ENCODE measurements around the gene ZNF644.
"Not testable (repeated sequence)": the region's sequence is repeated elsewhere in the genome, so short reads cannot be mapped to it uniquely, and the experiment has no call there.

ZNF644 gene

GRCh38 chr1:90987841-90988240 lies 34.0 kb downstream of the ZNF644 start:
- DNase-seq (ENCODE audit: low read depth, low spot score) = no peak

GRCh38 chr1:90986953-90987352 lies 34.9 kb downstream of the ZNF644 start:
- DNase-seq (ENCODE audit: low read depth, low spot score) = no peak

GRCh38 chr1:90977522-90977921 lies 44.3 kb downstream of the ZNF644 start:
- DNase-seq (ENCODE audit: low read depth, low spot score) = no peak

- no peak for DNase-seq (ENCODE audit: low read depth, low spot score)
Measured at GRCh38 chr1:90973897-90974798, 47.7 kb downstream of the ZNF644 start.

- DNase-seq (ENCODE audit: low read depth, low spot score) = no peak
Measured at GRCh38 chr1:90970208-90970607, 51.6 kb downstream of the ZNF644 start.

GRCh38 chr1:90969241-90969640 lies 52.6 kb downstream of the ZNF644 start:
- no peak for DNase-seq (ENCODE audit: low read depth, low spot score)

- no peak for DNase-seq (ENCODE audit: low read depth, low spot score)
Measured at GRCh38 chr1:90964444-90965035, 57.3 kb downstream of the ZNF644 start.

GRCh38 chr1:90963651-90964050 lies 58.2 kb downstream of the ZNF644 start:
- DNase-seq (ENCODE audit: low read depth, low spot score) = no peak

GRCh38 chr1:90963236-90963635 lies 58.6 kb downstream of the ZNF644 start:
- no peak for DNase-seq (ENCODE audit: low read depth, low spot score)

- no peak for DNase-seq (ENCODE audit: low read depth, low spot score)
Measured at GRCh38 chr1:90959352-90960206, 62.3 kb downstream of the ZNF644 start.

GRCh38 chr1:90957497-90957896 lies 64.3 kb downstream of the ZNF644 start:
- DNase-seq (ENCODE audit: low read depth, low spot score) = no peak

GRCh38 chr1:90955769-90956168 lies 66.1 kb downstream of the ZNF644 start:
- no peak for DNase-seq (ENCODE audit: low read depth, low spot score)

- DNase-seq (ENCODE audit: low read depth, low spot score) = no peak
Measured at GRCh38 chr1:90952906-90953305, 68.9 kb downstream of the ZNF644 start.

- no peak for DNase-seq (ENCODE audit: low read depth, low spot score)
Measured at GRCh38 chr1:90951009-90951408, 70.8 kb downstream of the ZNF644 start.

GRCh38 chr1:90948301-90948700 lies 73.5 kb downstream of the ZNF644 start:
- no peak for DNase-seq (ENCODE audit: low read depth, low spot score)

- DNase-seq (ENCODE audit: low read depth, low spot score) = no peak
Measured at GRCh38 chr1:90946630-90947029, 75.2 kb downstream of the ZNF644 start.

GRCh38 chr1:90945287-90945686 lies 76.5 kb downstream of the ZNF644 start:
- no peak for DNase-seq (ENCODE audit: low read depth, low spot score)

- no peak for DNase-seq (ENCODE audit: low read depth, low spot score)
Measured at GRCh38 chr1:90943966-90944365, 77.9 kb downstream of the ZNF644 start.

- DNase-seq (ENCODE audit: low read depth, low spot score) = no peak
Measured at GRCh38 chr1:90940746-90941145, 81.1 kb downstream of the ZNF644 start.

GRCh38 chr1:90936731-90937130 lies 85.1 kb downstream of the ZNF644 start:
- DNase-seq (ENCODE audit: low read depth, low spot score) = no peak

GRCh38 chr1:90936061-90936460 lies 85.8 kb downstream of the ZNF644 start:
- no peak for DNase-seq (ENCODE audit: low read depth, low spot score)

GRCh38 chr1:90928231-90928630 lies 93.6 kb downstream of the ZNF644 start:
- DNase-seq (ENCODE audit: low read depth, low spot score) = not testable (repeated sequence)

All from smooth muscle cell of the brain vasculature (primary cell).